ENCODE measurements around the gene TBATA. TPM values are rescaled to one million over a fixed set of nuclear protein-coding genes. Genes with fewer than 3 reads are reported as not detected.

The TBATA gene
- polyA plus RNA-seq, 1 experiment = not detected

GRCh38 chr10:70791386-70792039, 6.3 kb upstream of the TBATA start:
- no peaks in the 10 kb centered on the region for H3K36me3 ChIP-seq (ENCODE audit: control insufficient read depth, insufficient read depth, low read length)
- TF ChIP-seq CTCF (IDR thresholded peaks at IDR 0.05; ENCODE audit: insufficient read depth, low read depth, low read length) = no peak
- peaks cover 10% of the 10 kb centered on the region for H3K27me3 ChIP-seq (ENCODE audit: control insufficient read depth, insufficient read depth, low read length)
- H3K4me3 ChIP-seq (ENCODE audit: low read depth, low read length) = no peak overlapping the region
- no peak for DNase-seq (ENCODE audit: low read depth)
- POLR2A ChIA-PET = no interaction called here
- CTCF ChIA-PET = interaction anchor here (0.8 kb wide), 1 partner anchor 362 kb away, joined by 3 read pairs; no protein-coding TSS in a partner anchor

GRCh38 chr10:70786799-70787415, 1.7 kb upstream of the TBATA start:
- no peak for DNase-seq (ENCODE audit: low read depth)
- Histone ChIP-seq H3K4me3 (ENCODE audit: low read depth, low read length) (no peak overlapping the region), H3K36me3 (ENCODE audit: control insufficient read depth, insufficient read depth, low read length) (no peaks in the 10 kb centered on the region), H3K27me3 (ENCODE audit: control insufficient read depth, insufficient read depth, low read length) (peaks cover 6% of the 10 kb centered on the region)
- ChIA-PET POLR2A (no interaction called here), CTCF (no interaction called here)
- TF ChIP-seq CTCF (IDR thresholded peaks at IDR 0.05; ENCODE audit: insufficient read depth, low read depth, low read length) = no peak

- ChIA-PET CTCF (no interaction called here), POLR2A (no interaction called here)
- Histone ChIP-seq H3K36me3 (ENCODE audit: control insufficient read depth, insufficient read depth, low read length) (no peaks in the 10 kb centered on the region), H3K4me3 (ENCODE audit: low read depth, low read length) (no peak overlapping the region), H3K27me3 (ENCODE audit: control insufficient read depth, insufficient read depth, low read length) (peaks cover 7% of the 10 kb centered on the region)
- DNase-seq (ENCODE audit: low read depth) = no peak
- no peak for TF ChIP-seq CTCF (IDR thresholded peaks at IDR 0.05; ENCODE audit: insufficient read depth, low read depth, low read length)
These were observed 706 bp downstream of the TBATA start for GRCh38 chr10:70784471-70784870.

GRCh38 chr10:70784016-70784415, 1.2 kb downstream of the TBATA start:
- no peak for TF ChIP-seq CTCF (IDR thresholded peaks at IDR 0.05; ENCODE audit: insufficient read depth, low read depth, low read length)
- DNase-seq (ENCODE audit: low read depth) = no peak
- H3K36me3 ChIP-seq (ENCODE audit: control insufficient read depth, insufficient read depth, low read length) = no peaks in the 10 kb centered on the region
- H3K4me3 ChIP-seq (ENCODE audit: low read depth, low read length) = no peak overlapping the region
- CTCF ChIA-PET = no interaction called here
- POLR2A ChIA-PET = no interaction called here
- H3K27me3 ChIP-seq (ENCODE audit: control insufficient read depth, insufficient read depth, low read length) = peaks cover 7% of the 10 kb centered on the region

- Histone ChIP-seq H3K36me3 (ENCODE audit: control insufficient read depth, insufficient read depth, low read length) (no peaks in the 10 kb centered on the region), H3K4me3 (ENCODE audit: low read depth, low read length) (no peak overlapping the region), H3K27me3 (ENCODE audit: control insufficient read depth, insufficient read depth, low read length) (peaks cover 7% of the 10 kb centered on the region)
- no peak for DNase-seq (ENCODE audit: low read depth)
- ChIA-PET CTCF (no interaction called here), POLR2A (no interaction called here)
- no peak for TF ChIP-seq CTCF (IDR thresholded peaks at IDR 0.05; ENCODE audit: insufficient read depth, low read depth, low read length)
These were observed 2.2 kb downstream of the TBATA start for GRCh38 chr10:70782746-70783680.

Measured in BJ (cell line).